NB4 (cell line): ENCODE results near the gene SKIL.
A peak's percentile ranks its signal among the peaks of the same experiment; 100 is the strongest.

ENCODE experiments used
- DNase-seq: peaks from one replicate; pipeline ENCODE4 v3.0.0; 2010; ENCODE audit warnings: low read depth
- H3K4me3 ChIP-seq: one replicate; pipeline ENCODE4 v1.5.1; 2011; ENCODE audit warnings: mild to moderate bottlenecking, low read depth, low read length, moderate library complexity
- CTCF ChIP-seq: IDR thresholded peaks from one replicate; pipeline ENCODE4 v1.5.1; 2012; ENCODE audit warnings: low read depth, low read length
- MAX ChIP-seq: IDR thresholded peaks from 2 replicates; pipeline ENCODE4 v1.6.1; 2011; ENCODE audit warnings: low read depth, low read length
- MYC ChIP-seq: IDR thresholded peaks from 2 replicates; pipeline ENCODE4 v1.6.1; 2011; ENCODE audit warnings: low read depth, low read length
- POLR2A ChIP-seq: IDR thresholded peaks from 2 replicates; pipeline ENCODE4 v1.6.1; 2011; ENCODE audit warnings: mild to moderate bottlenecking; ENCODE audit not compliant: insufficient read length; ENCODE audit errors: extremely low read depth

Gene SKIL

GRCh38 chr3:170356596-170357175 lies 829 bp upstream of the SKIL start:
- DNase-seq = peak; percentile 88
- peak overlapping the region; percentile 68 for H3K4me3 ChIP-seq
- TF ChIP-seq MYC (no peak), POLR2A (no peak), MAX (no peak), CTCF (no peak)

- TF ChIP-seq MAX = no peak
- no peak for TF ChIP-seq MYC
- no peak for TF ChIP-seq POLR2A
- no peak for TF ChIP-seq CTCF
Measured at GRCh38 chr3:170358042-170359010, 811 bp downstream of the SKIL start.

GRCh38 chr3:170359178-170359704 lies 1.7 kb downstream of the SKIL start:
- peak overlapping the region; percentile 8 for H3K4me3 ChIP-seq
- no peak for TF ChIP-seq MYC
- no peak for TF ChIP-seq CTCF
- TF ChIP-seq POLR2A = no peak
- no peak for TF ChIP-seq MAX
- no peak for DNase-seq

More at GRCh38 chr3:170358042-170359010, 811 bp downstream of the SKIL start:
- peak; percentile 67 for DNase-seq
- peak overlapping the region; percentile 56 for H3K4me3 ChIP-seq

- no peak for TF ChIP-seq CTCF
- no peak for TF ChIP-seq POLR2A
- no peak for TF ChIP-seq MAX
- no peak for TF ChIP-seq MYC
- no peak for DNase-seq
- H3K4me3 ChIP-seq = no peak overlapping the region
Measured at GRCh38 chr3:170360466-170360865, 3.0 kb downstream of the SKIL start.

GRCh38 chr3:170360916-170361315 lies 3.4 kb downstream of the SKIL start:
- TF ChIP-seq MAX (no peak), POLR2A (no peak), MYC (no peak), CTCF (no peak)
- H3K4me3 ChIP-seq = peak overlapping the region; percentile 7
- peak; percentile 47 for DNase-seq
